Measurements from ENCODE around the gene TP53I13.
"Not testable (repeated sequence)": the region's sequence is repeated elsewhere in the genome, so short reads cannot be mapped to it uniquely, and the experiment has no call there.

The TP53I13 gene

GRCh38 chr17:29568331-29569244 lies at the start of gene TP53I13:
Gene TP53I13, plus strand, starts transcription at chr17:29568701. Its CDS starts 58 bp downstream, at chr17:29568759.
- peak; percentile 78 for DNase-seq

- no peak for DNase-seq
These were observed 43.8 kb upstream of the TP53I13 start for GRCh38 chr17:29524692-29525091.

DNA sequence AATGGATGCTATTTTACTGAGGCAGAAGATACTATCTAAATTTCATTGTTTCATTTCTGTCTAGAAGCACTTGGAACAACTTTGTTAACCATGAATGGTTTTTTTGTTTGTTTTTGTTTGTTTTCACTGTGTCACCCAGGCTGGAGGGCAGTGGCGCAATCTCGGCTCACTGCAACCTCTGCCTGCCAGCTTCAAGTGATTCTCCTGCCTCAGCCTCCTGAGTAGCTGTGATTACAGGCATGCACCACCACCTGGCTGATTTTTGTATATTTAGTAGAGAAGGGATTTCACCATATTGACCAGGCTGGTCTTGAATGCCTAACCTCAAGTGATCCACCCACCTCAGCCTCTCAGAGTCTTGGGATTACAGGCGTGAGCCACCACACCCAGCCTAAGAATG lies 42.2 kb upstream of the TP53I13 start:
- no peak for DNase-seq

GRCh38 chr17:29533976-29534375 lies 34.5 kb upstream of the TP53I13 start:
- DNase-seq = no peak

GRCh38 chr17:29544066-29544465 lies 24.4 kb upstream of the TP53I13 start:
- DNase-seq = no peak

DNA sequence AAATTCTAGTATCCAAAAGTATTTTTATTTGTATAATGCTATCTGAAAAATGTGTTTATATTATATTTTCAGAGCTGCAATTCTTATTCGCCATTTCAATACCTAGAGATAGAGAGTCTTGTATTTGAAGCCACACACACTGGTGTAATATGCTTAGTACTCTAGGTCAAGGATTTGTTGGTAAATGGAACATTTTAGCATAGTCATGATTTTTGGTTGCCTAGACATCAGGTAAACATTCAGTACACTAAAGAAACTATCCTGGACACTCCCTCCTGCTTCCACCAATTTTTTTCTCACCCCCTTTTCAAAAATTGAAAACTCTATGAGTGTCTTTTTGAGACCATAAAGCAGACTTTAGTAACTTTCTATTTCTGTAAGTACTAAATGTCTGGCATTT lies 22.4 kb upstream of the TP53I13 start:
- DNase-seq = no peak

GRCh38 chr17:29546830-29547229 lies 21.7 kb upstream of the TP53I13 start:
- no peak for DNase-seq

GRCh38 chr17:29549177-29549923 lies 19.2 kb upstream of the TP53I13 start:
- peak; percentile 32 for DNase-seq

- DNase-seq = no peak
These were observed 12.7 kb upstream of the TP53I13 start for GRCh38 chr17:29555840-29556239.

- no peak for DNase-seq
These were observed 11.3 kb upstream of the TP53I13 start for GRCh38 chr17:29557085-29557738.

DNA sequence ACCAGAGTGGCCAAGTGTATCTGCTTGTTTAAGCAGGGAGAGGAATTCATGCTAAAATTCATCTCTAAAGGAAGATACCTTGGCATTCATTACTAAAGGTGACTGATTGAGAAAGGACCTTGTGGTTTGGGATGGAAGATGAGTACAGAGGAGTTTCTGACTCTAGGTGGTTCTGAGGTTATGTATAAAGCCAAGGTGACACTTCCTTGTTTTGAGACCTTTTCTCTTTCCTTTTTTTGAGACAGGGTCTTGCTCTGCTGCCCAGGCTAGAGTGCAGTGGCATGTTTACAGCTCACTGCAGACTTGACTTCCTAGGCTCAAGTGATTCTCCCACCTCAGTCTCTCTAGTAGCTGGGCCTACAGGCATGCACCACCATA lies 10.8 kb upstream of the TP53I13 start:
- no peak for DNase-seq

DNA sequence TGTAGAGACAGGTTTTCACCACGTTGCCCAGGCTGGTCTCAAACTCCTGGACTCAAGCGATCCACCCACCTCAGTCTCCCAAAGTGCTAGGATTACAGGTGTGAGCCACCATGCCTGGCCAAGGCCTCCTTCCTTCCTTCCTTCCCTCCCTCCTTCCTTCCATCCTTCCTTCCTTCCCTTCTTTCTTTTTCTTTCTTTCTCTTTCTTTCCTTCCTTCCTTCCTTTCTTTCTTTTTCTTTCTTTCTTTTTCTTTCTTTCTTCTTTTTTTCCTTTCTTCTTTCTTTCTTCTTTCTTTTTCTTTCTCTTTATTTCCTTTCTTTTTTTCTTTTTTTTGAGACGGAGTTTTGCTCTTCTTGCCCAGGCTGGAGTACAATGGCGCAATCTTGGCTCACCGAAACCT lies 10.4 kb upstream of the TP53I13 start:
- DNase-seq = not testable (repeated sequence)

GRCh38 chr17:29559640-29560039 lies 8.9 kb upstream of the TP53I13 start:
- no peak for DNase-seq

DNA sequence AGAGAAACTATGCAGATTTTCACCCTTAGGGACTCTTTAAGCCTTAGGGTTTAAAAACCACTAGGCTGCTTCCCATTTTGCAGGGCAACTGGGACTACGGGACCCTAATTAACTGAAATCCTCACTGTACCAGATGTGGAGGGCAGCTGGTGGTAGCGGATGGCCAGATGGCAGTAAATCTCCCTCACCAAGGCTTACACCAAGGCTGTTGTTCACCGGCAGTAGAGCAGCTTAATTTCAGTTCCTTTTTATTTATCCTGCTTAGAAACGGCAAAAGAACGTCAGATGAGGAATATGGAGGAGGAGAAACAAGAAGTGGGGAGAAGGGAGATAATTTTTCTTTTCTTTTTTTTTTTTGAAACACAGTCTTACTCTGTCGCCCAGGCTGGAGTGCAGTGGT lies 8.2 kb upstream of the TP53I13 start:
- DNase-seq = no peak

- DNase-seq = no peak
These were observed 6.7 kb upstream of the TP53I13 start for GRCh38 chr17:29561554-29562517.

- no peak for DNase-seq
These were observed 5.9 kb upstream of the TP53I13 start for GRCh38 chr17:29562615-29563014.

- DNase-seq = no peak
These were observed 4.7 kb upstream of the TP53I13 start for GRCh38 chr17:29563816-29564215.

DNA sequence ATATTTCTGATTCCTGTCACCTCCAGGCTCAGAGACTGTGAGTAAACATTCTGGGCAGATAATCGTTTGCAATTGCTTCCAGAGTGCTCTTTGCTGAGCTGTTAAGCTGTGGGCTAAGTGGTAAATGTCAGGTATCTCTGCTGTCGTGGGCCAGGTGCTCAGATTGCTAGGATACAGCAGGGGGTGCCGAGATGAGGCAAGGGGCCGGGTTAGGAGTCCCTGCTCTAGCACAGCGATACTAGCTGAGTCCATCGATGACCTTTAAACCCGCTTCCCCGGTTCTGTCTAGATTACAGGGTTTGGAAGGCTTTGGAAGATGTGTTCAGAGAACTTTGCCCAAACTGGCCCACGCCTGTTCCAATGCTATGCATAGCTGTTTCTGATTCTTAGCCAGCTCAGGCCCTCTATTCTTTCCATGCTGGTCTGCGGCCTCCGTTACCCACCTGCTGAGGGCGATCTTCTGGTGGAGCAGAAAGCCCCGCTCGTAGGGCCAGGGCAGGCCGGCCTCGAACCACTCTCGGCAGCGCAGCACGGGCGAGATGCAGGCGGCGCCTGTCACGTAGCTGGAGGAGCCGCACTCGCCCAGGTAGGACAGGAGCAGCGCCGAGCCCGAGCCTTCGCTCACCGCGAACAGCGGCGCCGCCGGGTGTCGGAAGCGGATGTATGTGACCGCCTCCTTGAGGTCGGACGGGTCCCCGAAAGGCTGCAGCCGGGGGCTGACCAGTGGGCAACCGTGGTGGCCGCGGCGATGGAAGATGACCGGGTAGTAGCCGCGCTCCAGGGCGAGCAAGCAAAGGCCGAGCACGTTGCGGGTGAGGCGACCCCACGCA lies 2.6 kb upstream of the TP53I13 start:
- peak; percentile 75 for DNase-seq

DNA sequence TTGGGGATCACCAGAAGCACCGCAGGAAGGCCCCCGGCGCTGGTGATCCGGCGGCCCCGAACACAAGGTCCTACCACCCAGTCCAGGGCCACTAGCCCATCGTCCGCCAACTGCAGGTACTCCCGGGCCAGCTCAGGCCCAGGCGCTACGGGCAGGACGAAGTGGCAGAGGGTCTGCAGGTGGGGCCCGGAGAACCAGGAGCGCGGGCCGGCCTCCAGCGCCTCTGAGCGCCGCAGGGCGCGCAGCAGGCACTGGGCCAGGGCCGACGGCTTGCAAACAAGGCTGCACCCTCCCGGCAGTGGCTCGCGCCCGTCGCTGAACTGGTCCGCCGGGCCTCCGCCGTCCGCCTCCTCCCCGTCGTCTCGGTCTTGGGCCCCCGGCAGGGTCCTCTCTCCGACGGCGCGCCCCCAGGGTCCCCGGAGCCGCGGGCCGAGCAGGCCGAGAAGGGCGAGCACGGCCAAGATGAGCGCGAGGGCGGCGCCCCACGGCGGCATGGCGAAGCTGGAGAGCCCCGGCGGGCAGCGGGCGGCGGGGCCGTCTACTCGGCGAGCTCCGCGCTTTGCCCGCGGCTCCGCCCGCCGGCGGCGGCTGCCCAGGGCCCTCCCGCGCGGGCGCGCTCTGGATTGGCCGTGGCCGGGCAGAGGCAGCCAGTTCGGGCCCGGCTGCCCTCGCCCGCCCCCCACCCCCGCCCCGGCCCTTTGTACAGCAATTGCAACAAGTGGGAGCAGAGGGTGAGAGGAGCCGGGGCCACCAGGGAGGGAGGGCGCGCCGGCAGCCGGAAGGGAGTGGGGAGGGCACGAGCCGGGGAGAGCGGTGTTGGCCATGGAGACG lies 1.8 kb upstream of the TP53I13 start, which contains the start of gene ABHD15:
ABHD15 (minus strand) TSS at position 565 of the 831 bp plus-strand sequence; CDS start at position 494, 71 bp downstream.
- DNase-seq = peak; percentile 51

GRCh38 chr17:29567304-29567553 lies 1.3 kb upstream of the TP53I13 start:
- DNase-seq = no peak
